Measurements from ENCODE around the gene YBX1. TPM values are rescaled to one million over a fixed set of nuclear protein-coding genes. Genes with fewer than 3 reads are reported as not detected.

Gene YBX1
- total RNA-seq, 1 experiment from 2014 or later, result 1,098 TPM

DNA sequence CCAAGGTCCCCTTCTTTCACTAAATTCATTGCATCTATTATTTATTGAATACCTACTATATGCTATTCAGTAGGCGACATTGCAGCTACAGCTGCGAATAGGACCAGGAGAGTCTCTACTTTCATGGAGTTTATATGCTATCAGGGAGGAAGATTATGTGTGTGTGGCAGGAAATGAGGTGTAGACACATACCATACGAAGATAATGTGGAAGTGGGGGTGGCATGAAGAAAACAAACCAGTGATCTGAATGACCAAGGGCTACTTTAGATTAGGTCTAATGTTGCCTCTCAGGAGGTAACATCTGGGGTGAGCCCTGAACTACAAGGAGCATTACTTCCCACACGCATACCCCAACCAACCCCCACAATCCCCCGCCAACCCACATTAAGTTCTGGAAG is 25.0 kb upstream of the YBX1 start:
- no peak for DNase-seq (ENCODE audit: low spot score)
- Mint-ChIP-seq H3K4me3 (peak overlapping the region; percentile 96), H3K27me3 (ENCODE audit: low read depth) (peaks cover 20% of the 10 kb centered on the region), H3K4me1 (peaks cover 24% of the 10 kb centered on the region), H3K9me3 (no peaks in the 10 kb centered on the region), H3K36me3 (peaks cover 18% of the 10 kb centered on the region), H3K27ac (no peak overlapping the region)
- no peak for ATAC-seq
- TF ChIP-seq, protein P1, sequence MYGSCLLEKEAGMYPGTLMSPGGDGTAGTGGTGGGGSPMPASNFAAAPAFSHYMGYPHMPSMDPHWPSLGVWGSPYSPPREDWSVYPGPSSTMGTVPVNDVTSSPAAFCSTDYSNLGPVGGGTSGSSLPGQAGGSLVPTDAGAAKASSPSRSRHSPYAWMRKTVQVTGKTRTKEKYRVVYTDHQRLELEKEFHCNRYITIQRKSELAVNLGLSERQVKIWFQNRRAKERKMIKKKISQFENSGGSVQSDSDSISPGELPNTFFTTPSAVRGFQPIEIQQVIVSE (CRISPR knock-in tag; IDR thresholded peaks at IDR 0.05; ENCODE audit: borderline replicate concordance), result no peak
- TF ChIP-seq ETV6 (CRISPR knock-in tag; IDR thresholded peaks at IDR 0.05) (no peak), CBFB (CRISPR knock-in tag; IDR thresholded peaks at IDR 0.05; ENCODE audit: low read depth) (no peak), MYBL2 (CRISPR knock-in tag; IDR thresholded peaks at IDR 0.05) (no peak), OVOL2 (CRISPR knock-in tag; IDR thresholded peaks at IDR 0.05; ENCODE audit: borderline replicate concordance) (no peak), SMAD4 (CRISPR knock-in tag; IDR thresholded peaks at IDR 0.05) (no peak), HMGA2 (CRISPR knock-in tag; IDR thresholded peaks at IDR 0.05) (no peak), CREM (CRISPR knock-in tag; IDR thresholded peaks at IDR 0.05) (no peak), GABPB1 (CRISPR knock-in tag; IDR thresholded peaks at IDR 0.05) (no peak), CREB1 (CRISPR knock-in tag; IDR thresholded peaks at IDR 0.05) (no peak), JUN (CRISPR knock-in tag; IDR thresholded peaks at IDR 0.05) (no peak)
- TF ChIP-seq, protein P2, sequence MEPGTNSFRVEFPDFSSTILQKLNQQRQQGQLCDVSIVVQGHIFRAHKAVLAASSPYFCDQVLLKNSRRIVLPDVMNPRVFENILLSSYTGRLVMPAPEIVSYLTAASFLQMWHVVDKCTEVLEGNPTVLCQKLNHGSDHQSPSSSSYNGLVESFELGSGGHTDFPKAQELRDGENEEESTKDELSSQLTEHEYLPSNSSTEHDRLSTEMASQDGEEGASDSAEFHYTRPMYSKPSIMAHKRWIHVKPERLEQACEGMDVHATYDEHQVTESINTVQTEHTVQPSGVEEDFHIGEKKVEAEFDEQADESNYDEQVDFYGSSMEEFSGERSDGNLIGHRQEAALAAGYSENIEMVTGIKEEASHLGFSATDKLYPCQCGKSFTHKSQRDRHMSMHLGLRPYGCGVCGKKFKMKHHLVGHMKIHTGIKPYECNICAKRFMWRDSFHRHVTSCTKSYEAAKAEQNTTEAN (CRISPR knock-in tag; IDR thresholded peaks at IDR 0.05), result no peak
- TF ChIP-seq, protein P3, sequence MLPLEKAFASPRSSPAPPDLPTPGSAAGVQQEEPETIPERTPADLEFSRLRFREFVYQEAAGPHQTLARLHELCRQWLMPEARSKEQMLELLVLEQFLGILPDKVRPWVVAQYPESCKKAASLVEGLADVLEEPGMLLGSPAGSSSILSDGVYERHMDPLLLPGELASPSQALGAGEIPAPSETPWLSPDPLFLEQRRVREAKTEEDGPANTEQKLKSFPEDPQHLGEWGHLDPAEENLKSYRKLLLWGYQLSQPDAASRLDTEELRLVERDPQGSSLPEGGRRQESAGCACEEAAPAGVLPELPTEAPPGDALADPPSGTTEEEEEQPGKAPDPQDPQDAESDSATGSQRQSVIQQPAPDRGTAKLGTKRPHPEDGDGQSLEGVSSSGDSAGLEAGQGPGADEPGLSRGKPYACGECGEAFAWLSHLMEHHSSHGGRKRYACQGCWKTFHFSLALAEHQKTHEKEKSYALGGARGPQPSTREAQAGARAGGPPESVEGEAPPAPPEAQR (CRISPR knock-in tag; IDR thresholded peaks at IDR 0.05), result no peak
- TF ChIP-seq, protein P4, sequence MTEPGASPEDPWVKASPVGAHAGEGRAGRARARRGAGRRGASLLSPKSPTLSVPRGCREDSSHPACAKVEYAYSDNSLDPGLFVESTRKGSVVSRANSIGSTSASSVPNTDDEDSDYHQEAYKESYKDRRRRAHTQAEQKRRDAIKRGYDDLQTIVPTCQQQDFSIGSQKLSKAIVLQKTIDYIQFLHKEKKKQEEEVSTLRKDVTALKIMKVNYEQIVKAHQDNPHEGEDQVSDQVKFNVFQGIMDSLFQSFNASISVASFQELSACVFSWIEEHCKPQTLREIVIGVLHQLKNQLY (CRISPR knock-in tag; IDR thresholded peaks at IDR 0.05), result no peak
- TF ChIP-seq, protein P5, sequence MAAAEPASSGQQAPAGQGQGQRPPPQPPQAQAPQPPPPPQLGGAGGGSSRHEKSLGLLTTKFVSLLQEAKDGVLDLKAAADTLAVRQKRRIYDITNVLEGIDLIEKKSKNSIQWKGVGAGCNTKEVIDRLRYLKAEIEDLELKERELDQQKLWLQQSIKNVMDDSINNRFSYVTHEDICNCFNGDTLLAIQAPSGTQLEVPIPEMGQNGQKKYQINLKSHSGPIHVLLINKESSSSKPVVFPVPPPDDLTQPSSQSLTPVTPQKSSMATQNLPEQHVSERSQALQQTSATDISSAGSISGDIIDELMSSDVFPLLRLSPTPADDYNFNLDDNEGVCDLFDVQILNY (CRISPR knock-in tag; IDR thresholded peaks at IDR 0.05), result no peak
- TF ChIP-seq, protein P6, sequence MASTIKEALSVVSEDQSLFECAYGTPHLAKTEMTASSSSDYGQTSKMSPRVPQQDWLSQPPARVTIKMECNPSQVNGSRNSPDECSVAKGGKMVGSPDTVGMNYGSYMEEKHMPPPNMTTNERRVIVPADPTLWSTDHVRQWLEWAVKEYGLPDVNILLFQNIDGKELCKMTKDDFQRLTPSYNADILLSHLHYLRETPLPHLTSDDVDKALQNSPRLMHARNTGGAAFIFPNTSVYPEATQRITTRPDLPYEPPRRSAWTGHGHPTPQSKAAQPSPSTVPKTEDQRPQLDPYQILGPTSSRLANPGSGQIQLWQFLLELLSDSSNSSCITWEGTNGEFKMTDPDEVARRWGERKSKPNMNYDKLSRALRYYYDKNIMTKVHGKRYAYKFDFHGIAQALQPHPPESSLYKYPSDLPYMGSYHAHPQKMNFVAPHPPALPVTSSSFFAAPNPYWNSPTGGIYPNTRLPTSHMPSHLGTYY (CRISPR knock-in tag; IDR thresholded peaks at IDR 0.05), result no peak
- TF ChIP-seq, protein P7, sequence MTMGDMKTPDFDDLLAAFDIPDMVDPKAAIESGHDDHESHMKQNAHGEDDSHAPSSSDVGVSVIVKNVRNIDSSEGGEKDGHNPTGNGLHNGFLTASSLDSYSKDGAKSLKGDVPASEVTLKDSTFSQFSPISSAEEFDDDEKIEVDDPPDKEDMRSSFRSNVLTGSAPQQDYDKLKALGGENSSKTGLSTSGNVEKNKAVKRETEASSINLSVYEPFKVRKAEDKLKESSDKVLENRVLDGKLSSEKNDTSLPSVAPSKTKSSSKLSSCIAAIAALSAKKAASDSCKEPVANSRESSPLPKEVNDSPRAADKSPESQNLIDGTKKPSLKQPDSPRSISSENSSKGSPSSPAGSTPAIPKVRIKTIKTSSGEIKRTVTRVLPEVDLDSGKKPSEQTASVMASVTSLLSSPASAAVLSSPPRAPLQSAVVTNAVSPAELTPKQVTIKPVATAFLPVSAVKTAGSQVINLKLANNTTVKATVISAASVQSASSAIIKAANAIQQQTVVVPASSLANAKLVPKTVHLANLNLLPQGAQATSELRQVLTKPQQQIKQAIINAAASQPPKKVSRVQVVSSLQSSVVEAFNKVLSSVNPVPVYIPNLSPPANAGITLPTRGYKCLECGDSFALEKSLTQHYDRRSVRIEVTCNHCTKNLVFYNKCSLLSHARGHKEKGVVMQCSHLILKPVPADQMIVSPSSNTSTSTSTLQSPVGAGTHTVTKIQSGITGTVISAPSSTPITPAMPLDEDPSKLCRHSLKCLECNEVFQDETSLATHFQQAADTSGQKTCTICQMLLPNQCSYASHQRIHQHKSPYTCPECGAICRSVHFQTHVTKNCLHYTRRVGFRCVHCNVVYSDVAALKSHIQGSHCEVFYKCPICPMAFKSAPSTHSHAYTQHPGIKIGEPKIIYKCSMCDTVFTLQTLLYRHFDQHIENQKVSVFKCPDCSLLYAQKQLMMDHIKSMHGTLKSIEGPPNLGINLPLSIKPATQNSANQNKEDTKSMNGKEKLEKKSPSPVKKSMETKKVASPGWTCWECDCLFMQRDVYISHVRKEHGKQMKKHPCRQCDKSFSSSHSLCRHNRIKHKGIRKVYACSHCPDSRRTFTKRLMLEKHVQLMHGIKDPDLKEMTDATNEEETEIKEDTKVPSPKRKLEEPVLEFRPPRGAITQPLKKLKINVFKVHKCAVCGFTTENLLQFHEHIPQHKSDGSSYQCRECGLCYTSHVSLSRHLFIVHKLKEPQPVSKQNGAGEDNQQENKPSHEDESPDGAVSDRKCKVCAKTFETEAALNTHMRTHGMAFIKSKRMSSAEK (CRISPR knock-in tag; IDR thresholded peaks at IDR 0.05; ENCODE audit: borderline replicate concordance), result no peak
- TF ChIP-seq, protein P8, sequence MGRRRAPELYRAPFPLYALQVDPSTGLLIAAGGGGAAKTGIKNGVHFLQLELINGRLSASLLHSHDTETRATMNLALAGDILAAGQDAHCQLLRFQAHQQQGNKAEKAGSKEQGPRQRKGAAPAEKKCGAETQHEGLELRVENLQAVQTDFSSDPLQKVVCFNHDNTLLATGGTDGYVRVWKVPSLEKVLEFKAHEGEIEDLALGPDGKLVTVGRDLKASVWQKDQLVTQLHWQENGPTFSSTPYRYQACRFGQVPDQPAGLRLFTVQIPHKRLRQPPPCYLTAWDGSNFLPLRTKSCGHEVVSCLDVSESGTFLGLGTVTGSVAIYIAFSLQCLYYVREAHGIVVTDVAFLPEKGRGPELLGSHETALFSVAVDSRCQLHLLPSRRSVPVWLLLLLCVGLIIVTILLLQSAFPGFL (CRISPR knock-in tag; IDR thresholded peaks at IDR 0.05; ENCODE audit: borderline replicate concordance), result no peak
- ChIA-PET POLR2A (interaction anchor here (1.9 kb wide), 2 partner anchors 26 to 83 kb away, joined by 5 to 13 read pairs; partner anchors contain the start of genes CLDN19 and YBX1), CTCF (interaction anchor here (1.0 to 1.9 kb wide), 2 partner anchors 79 to 110 kb away, joined by 4 to 11 read pairs; partner anchors contain the start of genes C1orf50 and P3H1)
